ENCODE results near the gene ADAM29.

DNA sequence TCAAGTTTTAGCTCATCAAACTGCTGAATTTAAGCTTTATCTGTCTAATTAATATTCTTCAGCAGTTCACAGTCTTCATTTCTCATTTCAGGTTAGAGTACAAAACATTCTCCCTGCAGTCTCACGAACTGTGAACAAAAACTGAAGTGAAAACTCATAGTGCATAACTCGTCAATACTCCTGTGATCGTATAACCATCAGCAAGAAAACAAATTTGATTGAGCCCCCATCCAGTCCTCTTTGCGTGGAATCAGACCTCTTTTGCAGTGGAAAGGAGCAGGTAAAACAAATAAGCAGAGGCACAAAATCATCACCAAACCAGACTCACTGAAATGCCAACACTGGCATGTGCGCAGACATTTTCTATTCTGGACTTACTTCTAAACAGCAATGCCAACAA lies 12.7 kb downstream of the ADAM29 start:
- no peak for TF ChIP-seq POLR2AphosphoS5 (IDR thresholded peaks at IDR 0.05; ENCODE audit: low read depth, low read length)
- TF ChIP-seq CEBPB (IDR thresholded peaks at IDR 0.05; ENCODE audit: low read depth), result no peak
